ENCODE results near the gene GIGYF1.

DNA sequence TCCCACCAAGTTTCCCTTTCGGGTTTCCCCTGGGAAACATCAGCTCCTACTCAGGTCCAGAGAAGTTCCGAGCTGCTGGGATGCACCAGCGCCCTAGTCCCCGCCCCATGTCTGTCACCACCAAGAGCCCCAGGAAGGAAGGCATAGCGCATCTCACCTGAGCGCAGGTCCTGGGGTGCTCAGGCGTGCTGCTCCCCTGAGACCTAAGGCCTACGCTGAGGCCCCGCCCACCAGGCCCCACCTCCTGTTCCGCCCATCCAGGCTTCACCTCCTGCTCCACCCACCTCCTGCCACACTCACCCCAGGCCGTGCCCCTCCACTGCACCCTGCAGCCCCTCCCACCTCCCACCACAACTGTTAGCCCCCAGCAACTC lies 51.5 kb downstream of the GIGYF1 start:
- TF ChIP-seq, protein P1, sequence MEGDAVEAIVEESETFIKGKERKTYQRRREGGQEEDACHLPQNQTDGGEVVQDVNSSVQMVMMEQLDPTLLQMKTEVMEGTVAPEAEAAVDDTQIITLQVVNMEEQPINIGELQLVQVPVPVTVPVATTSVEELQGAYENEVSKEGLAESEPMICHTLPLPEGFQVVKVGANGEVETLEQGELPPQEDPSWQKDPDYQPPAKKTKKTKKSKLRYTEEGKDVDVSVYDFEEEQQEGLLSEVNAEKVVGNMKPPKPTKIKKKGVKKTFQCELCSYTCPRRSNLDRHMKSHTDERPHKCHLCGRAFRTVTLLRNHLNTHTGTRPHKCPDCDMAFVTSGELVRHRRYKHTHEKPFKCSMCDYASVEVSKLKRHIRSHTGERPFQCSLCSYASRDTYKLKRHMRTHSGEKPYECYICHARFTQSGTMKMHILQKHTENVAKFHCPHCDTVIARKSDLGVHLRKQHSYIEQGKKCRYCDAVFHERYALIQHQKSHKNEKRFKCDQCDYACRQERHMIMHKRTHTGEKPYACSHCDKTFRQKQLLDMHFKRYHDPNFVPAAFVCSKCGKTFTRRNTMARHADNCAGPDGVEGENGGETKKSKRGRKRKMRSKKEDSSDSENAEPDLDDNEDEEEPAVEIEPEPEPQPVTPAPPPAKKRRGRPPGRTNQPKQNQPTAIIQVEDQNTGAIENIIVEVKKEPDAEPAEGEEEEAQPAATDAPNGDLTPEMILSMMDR (conservative IDR thresholded peaks at IDR 0.05 in 1 of 2, IDR thresholded peaks at IDR 0.05 in 1 of 2; ENCODE audit: extremely low read depth in 1 of 2, insufficient read depth in 1 of 2, low read depth in 1 of 2, low read length in 2 of 2): no peak
- TF ChIP-seq EZH2 (IDR thresholded peaks at IDR 0.05; ENCODE audit: borderline replicate concordance, low read length): no peak

Data from mammary epithelial cell (primary cell).